Stomach (tissue), 9 donors: Measurements from ENCODE around the gene FAM120AOS. TPM values are rescaled to one million over a fixed set of nuclear protein-coding genes. Genes with fewer than 3 reads are reported as not detected.

Experiments
- DNase-seq, 2 donors: peaks; one replicate each; pipeline versions ENCODE4 v3.0.0 to v3.0.0-alpha.2; 2013 to 2019
- H3K27ac ChIP-seq, 5 donors: fragments of 200-600 bp in 4 of 5; sonication (generic) in 4 of 5; one replicate each; pipeline ENCODE4 v1.5.1; 2013 to 2019; ENCODE audit warnings: mild to moderate bottlenecking in 1 of 5, moderate library complexity in 1 of 5
- H3K27me3 ChIP-seq, 3 donors: fragments of 200-600 bp; sonication (generic); one replicate each; pipeline ENCODE4 v1.5.1; 2017 to 2019; ENCODE audit warnings: mixed run types in 1 of 3
- H3K36me3 ChIP-seq, 4 donors: fragments of 200-600 bp; sonication (generic); 1 replicate in 3 of 4; 2 replicates in 1 of 4; pipeline ENCODE4 v1.5.1; 2016 to 2019
- H3K4me1 ChIP-seq, 4 donors: fragments of 200-600 bp; sonication (generic); one replicate each; pipeline ENCODE4 v1.5.1; 2016 to 2019
- H3K4me3 ChIP-seq, 4 donors: fragments of 200-600 bp; sonication (generic) in 3 of 4; one replicate each; pipeline ENCODE4 v1.5.1; 2016 to 2019; ENCODE audit warnings: mild to moderate bottlenecking in 1 of 4
- H3K9me3 ChIP-seq, 4 donors: fragments of 200-600 bp; sonication (generic); one replicate each; pipeline ENCODE4 v1.5.1; 2016 to 2019
- CTCF ChIP-seq, 7 experiments: fragments of 450-650 bp in 4 of 7; fragments of 200-600 bp in 3 of 7; sonication (generic) in 3 of 7; IDR thresholded peaks; one replicate each; pipeline ENCODE4 v1.5.1; 2016 to 2019; ENCODE audit warnings: antibody characterized with exemption in 7 of 7, control low read depth in 2 of 7, mild to moderate bottlenecking in 1 of 7
- EP300 ChIP-seq: sonication (generic); formaldehyde crosslinking; IDR thresholded peaks from one replicate; pipeline ENCODE4 v1.6.1; 2017; ENCODE audit warnings: antibody characterized with exemption
- POLR2A ChIP-seq, 4 donors: fragments of 450-650 bp; IDR thresholded peaks; one replicate each; pipeline ENCODE4 v1.6.1; 2016; ENCODE audit warnings: antibody characterized with exemption in 4 of 4, control low read depth in 2 of 4, mild to moderate bottlenecking in 1 of 4, moderate library complexity in 1 of 4
- POLR2AphosphoS5 ChIP-seq, 3 donors: sonication (generic); formaldehyde crosslinking; IDR thresholded peaks; one replicate each; pipeline ENCODE4 v1.6.1; 2016; ENCODE audit warnings: antibody characterized with exemption in 3 of 3
- WGBS, 5 donors: extraction: QIAGEN DNeasy Blood & Tissue Kit in 3 of 5; methylation state at CpG; one replicate each; pipeline versions ENCODE4 v1.1.5 to v1.1.7; 2013 to 2018; 5-methylcytosine and 5-hydroxymethylcytosine counted together
- intact Hi-C: fragments of 100-400 bp; cut with DNase I; formaldehyde crosslinking; loops from one replicate; pipeline ENCODE4 v1.15.1; 2023; ENCODE audit warnings: low total_unique reads
- polyA plus RNA-seq, 3 donors: library from polyadenylated mRNA; stranded (reverse); fragments of 200-250 nt; gene quantifications; one replicate each; pipeline ENCODE4 v1.2.3, GENCODE V29; 2013
- total RNA-seq, 5 donors: library from RNA; depleted of rRNA; stranded (reverse); fragments of >200 nt; gene quantifications; one replicate each; pipeline versions ENCODE4 v1.1.0 to v1.2.3, GENCODE V29; 2014 to 2016
- donor health status: healthy with polysubstance abuse.
- donor health status: Bipolar disorder and iron deficiency.
- donor health status: healthy.

Gene FAM120AOS
- total and polyA plus RNA-seq, 8 donors, result 12.9 to 232 (median 39.3) TPM

GRCh38 chr9:93435386-93435785 is 18.0 kb downstream of the FAM120AOS start:
- intact Hi-C loops, result no loop called here
- no peaks in the 10 kb centered on the region for H3K36me3 ChIP-seq
- no peak overlapping the region for H3K27ac ChIP-seq
- H3K9me3 ChIP-seq, result no peaks in the 10 kb centered on the region
- H3K4me1 ChIP-seq, result no peaks in the 10 kb centered on the region
- H3K27me3 ChIP-seq, result no peaks in the 10 kb centered on the region
- DNase-seq, result no peak
- TF ChIP-seq CTCF (IDR thresholded peaks at IDR 0.05) (no peak), POLR2A (IDR thresholded peaks at IDR 0.05) (no peak), EP300 (no peak), POLR2AphosphoS5 (IDR thresholded peaks at IDR 0.05) (no peak)
- no peak overlapping the region for H3K4me3 ChIP-seq
- 87 to 91% (median 88%) methylated on average over 8 of the region's 8 CpGs for WGBS, 5 donors

- H3K9me3 ChIP-seq, result no peaks in the 10 kb centered on the region
- H3K27ac ChIP-seq, result no peak overlapping the region
- no peaks in the 10 kb centered on the region for H3K36me3 ChIP-seq
- no peak for DNase-seq
- intact Hi-C loops, result no loop called here
- 82 to 92% (median 89%) methylated on average over 3 of the region's 3 CpGs for WGBS, 5 donors
- TF ChIP-seq POLR2A (IDR thresholded peaks at IDR 0.05) (no peak), EP300 (no peak), POLR2AphosphoS5 (IDR thresholded peaks at IDR 0.05) (no peak), CTCF (IDR thresholded peaks at IDR 0.05) (no peak)
- H3K27me3 ChIP-seq, result no peaks in the 10 kb centered on the region
- no peaks in the 10 kb centered on the region for H3K4me1 ChIP-seq
- no peak overlapping the region for H3K4me3 ChIP-seq
These were observed 19.3 kb downstream of the FAM120AOS start for GRCh38 chr9:93434056-93434455.

GRCh38 chr9:93432964-93433363 is 20.4 kb downstream of the FAM120AOS start:
- DNase-seq, result no peak
- no peaks in the 10 kb centered on the region for H3K4me1 ChIP-seq
- no peak overlapping the region for H3K27ac ChIP-seq
- TF ChIP-seq CTCF (IDR thresholded peaks at IDR 0.05) (no peak), POLR2AphosphoS5 (IDR thresholded peaks at IDR 0.05) (no peak), POLR2A (IDR thresholded peaks at IDR 0.05) (no peak), EP300 (no peak)
- H3K27me3 ChIP-seq, result no peaks in the 10 kb centered on the region
- 82 to 98% (median 94%) methylated on average over 1 of the region's 1 CpG for WGBS, 5 donors
- no peaks in the 10 kb centered on the region for H3K36me3 ChIP-seq
- H3K9me3 ChIP-seq, result no peaks in the 10 kb centered on the region
- H3K4me3 ChIP-seq, result no peak overlapping the region
- intact Hi-C loops, result no loop called here

GRCh38 chr9:93431539-93432105 is 21.8 kb downstream of the FAM120AOS start:
- Histone ChIP-seq H3K9me3 (no peaks in the 10 kb centered on the region), H3K27ac (no peak overlapping the region), H3K36me3 (no peaks in the 10 kb centered on the region), H3K27me3 (no peaks in the 10 kb centered on the region), H3K4me1 (no peaks in the 10 kb centered on the region), H3K4me3 (no peak overlapping the region)
- DNase-seq, result peak in 1 of 2 donors; percentile 23
- TF ChIP-seq POLR2A (IDR thresholded peaks at IDR 0.05) (no peak), POLR2AphosphoS5 (IDR thresholded peaks at IDR 0.05) (no peak), CTCF (IDR thresholded peaks at IDR 0.05) (no peak), EP300 (no peak)
- intact Hi-C loops, result no loop called here
- WGBS, 5 donors, result 36 to 43% (median 40%) methylated on average over 5 of the region's 5 CpGs
